Activated CD8-positive, alpha-beta memory T cell treated with anti-CD3 and anti-CD28 coated beads for 1 hour (primary cell): ENCODE results near the gene RPL21.
"Not testable (repeated sequence)": the region's sequence is repeated elsewhere in the genome, so short reads cannot be mapped to it uniquely, and the experiment has no call there.

Source experiments
- DNase-seq, 2 donors: peaks; one replicate each; pipeline ENCODE4 v3.0.0-alpha.2; 2020; ENCODE audit warnings: low read depth in 1 of 2; ENCODE audit errors: extremely low read depth in 1 of 2

Gene RPL21

GRCh38 chr13:27251166-27252091 is at the start of gene RPL21:
Gene RPL21, plus strand, starts transcription at chr13:27251558. Its CDS starts 2,219 bp downstream, at chr13:27253777.
- peak; percentile 78 to 86 for DNase-seq

GRCh38 chr13:27201661-27202060 is 49.7 kb upstream of the RPL21 start:
- DNase-seq: no peak

- DNase-seq: no peak
Measured at GRCh38 chr13:27203186-27203585, 48.2 kb upstream of the RPL21 start.

GRCh38 chr13:27203854-27204253 is 47.5 kb upstream of the RPL21 start:
- DNase-seq: no peak

GRCh38 chr13:27208514-27208913 is 42.8 kb upstream of the RPL21 start:
- no peak for DNase-seq

GRCh38 chr13:27211271-27211670 is 40.1 kb upstream of the RPL21 start:
- no peak for DNase-seq

- DNase-seq: no peak
Measured at GRCh38 chr13:27211771-27212364, 39.5 kb upstream of the RPL21 start.

GRCh38 chr13:27213386-27213785 is 38.0 kb upstream of the RPL21 start:
- DNase-seq: not testable (repeated sequence)

- not testable (repeated sequence) for DNase-seq
Measured at GRCh38 chr13:27217791-27218190, 33.6 kb upstream of the RPL21 start.

GRCh38 chr13:27218861-27219260 is 32.5 kb upstream of the RPL21 start:
- not testable (repeated sequence) for DNase-seq

GRCh38 chr13:27219611-27220010 is 31.7 kb upstream of the RPL21 start:
- no peak for DNase-seq

- DNase-seq: not testable (repeated sequence)
Measured at GRCh38 chr13:27222100-27222499, 29.3 kb upstream of the RPL21 start.

- DNase-seq: no peak
Measured at GRCh38 chr13:27226991-27227390, 24.4 kb upstream of the RPL21 start.

- no peak for DNase-seq
Measured at GRCh38 chr13:27228131-27228530, 23.2 kb upstream of the RPL21 start.

- DNase-seq: no peak
Measured at GRCh38 chr13:27229642-27230041, 21.7 kb upstream of the RPL21 start.

- DNase-seq: no peak
Measured at GRCh38 chr13:27233964-27234363, 17.4 kb upstream of the RPL21 start.

GRCh38 chr13:27236478-27236877 is 14.9 kb upstream of the RPL21 start:
- DNase-seq: no peak

GRCh38 chr13:27242702-27243101 is 8.7 kb upstream of the RPL21 start:
- no peak for DNase-seq

GRCh38 chr13:27245610-27246009 is 5.7 kb upstream of the RPL21 start:
- no peak for DNase-seq

GRCh38 chr13:27250833-27251165 is 559 bp upstream of the RPL21 start:
- DNase-seq: no peak

- no peak for DNase-seq
Measured at GRCh38 chr13:27252467-27252866, 1.1 kb downstream of the RPL21 start.

GRCh38 chr13:27257233-27257568 is 5.8 kb downstream of the RPL21 start:
- DNase-seq: no peak
